Ramos (cell line): ENCODE results near the gene PRAMEF12.
"Not testable (repeated sequence)": the region's sequence is repeated elsewhere in the genome, so short reads cannot be mapped to it uniquely, and the experiment has no call there.

Experiments used
- in situ Hi-C: fragments of 300-500 bp; cut with MboI; formaldehyde crosslinking; loops from one replicate; pipeline ENCODE4 v1.14.3; 2022; ENCODE audit warnings: low sequenced_read_pairs; ENCODE audit not compliant: unreplicated experiment

Gene PRAMEF12

GRCh38 chr1:12773438-12773837, at the start of gene PRAMEF12:
PRAMEF12 (plus strand) TSS chr1:12773738; CDS start chr1:12774868, 1,130 bp downstream.
- in situ Hi-C loops: no loop called here

GRCh38 chr1:12728391-12728790, 45.1 kb upstream of the PRAMEF12 start:
- in situ Hi-C loops: no loop called here

- in situ Hi-C loops: no loop called here
These were observed 43.4 kb upstream of the PRAMEF12 start for GRCh38 chr1:12730156-12730555.

DNA sequence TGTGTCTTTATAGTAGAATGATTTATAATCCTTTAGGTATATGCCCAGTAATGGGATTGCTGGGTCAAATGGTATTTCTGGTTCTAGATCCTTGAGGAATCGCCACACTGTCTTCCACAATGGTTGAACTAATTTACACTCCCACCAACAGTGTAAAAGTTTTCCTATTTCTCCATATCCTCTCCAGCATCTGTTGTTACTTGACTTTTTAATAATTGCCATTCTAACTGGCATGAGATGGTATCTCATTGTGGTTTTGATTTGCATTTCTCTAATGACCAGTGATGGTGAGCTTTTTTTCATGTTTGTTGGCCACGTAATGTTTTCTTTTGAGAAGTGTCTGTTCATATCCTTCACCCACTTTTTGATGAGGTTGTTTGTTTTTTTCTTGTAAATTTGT, 42.5 kb upstream of the PRAMEF12 start:
- in situ Hi-C loops: not testable (repeated sequence)

GRCh38 chr1:12734651-12735050, 38.9 kb upstream of the PRAMEF12 start:
- in situ Hi-C loops: no loop called here

- in situ Hi-C loops: no loop called here
These were observed 34.6 kb upstream of the PRAMEF12 start for GRCh38 chr1:12738934-12739333.

DNA sequence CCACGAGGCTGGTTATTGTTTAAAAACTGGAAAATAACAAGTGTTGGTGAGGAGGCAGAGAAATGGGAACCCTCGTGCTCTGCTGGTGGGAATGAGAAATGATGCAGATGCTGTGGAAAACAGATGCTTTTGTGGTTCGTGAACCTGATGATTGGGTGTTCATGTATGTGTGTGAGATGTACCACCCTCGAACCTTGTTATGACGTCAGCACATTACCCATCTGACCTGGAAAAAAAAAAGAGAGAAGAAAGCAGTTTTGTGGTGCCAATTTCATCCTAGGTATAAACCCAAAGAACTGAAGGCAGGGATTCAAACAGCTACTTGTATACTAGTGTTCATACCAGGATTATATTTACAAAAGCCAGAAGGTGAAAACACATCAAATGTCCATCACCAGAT, 33.9 kb upstream of the PRAMEF12 start:
- in situ Hi-C loops: no loop called here

DNA sequence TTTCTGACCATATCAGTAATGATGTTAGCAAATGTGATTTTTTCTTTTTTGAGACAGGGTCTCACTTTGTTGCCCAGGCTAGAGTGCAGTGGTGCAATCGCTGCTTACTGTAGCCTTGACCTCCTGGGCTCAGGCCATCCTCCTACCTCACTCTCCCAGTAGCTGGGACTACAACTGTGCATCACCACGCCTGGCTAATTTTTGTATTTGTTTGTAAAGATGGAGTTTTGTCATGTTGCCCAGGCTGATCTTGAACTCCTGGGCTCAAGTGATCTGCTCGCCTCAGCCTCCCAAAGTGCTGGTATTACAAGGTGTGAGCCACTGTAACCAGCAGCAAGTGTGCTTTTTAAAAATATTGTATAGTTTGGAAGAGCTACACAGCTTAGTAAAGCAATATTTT, 31.6 kb upstream of the PRAMEF12 start:
- in situ Hi-C loops: no loop called here

GRCh38 chr1:12745126-12745991, 28.2 kb upstream of the PRAMEF12 start:
- in situ Hi-C loops: no loop called here

- in situ Hi-C loops: no loop called here
These were observed 27.6 kb upstream of the PRAMEF12 start, which contains the start of gene CFAP107 for GRCh38 chr1:12745992-12746323. CFAP107 (plus strand) TSS chr1:12746200; CDS start chr1:12746431, 231 bp downstream.

DNA sequence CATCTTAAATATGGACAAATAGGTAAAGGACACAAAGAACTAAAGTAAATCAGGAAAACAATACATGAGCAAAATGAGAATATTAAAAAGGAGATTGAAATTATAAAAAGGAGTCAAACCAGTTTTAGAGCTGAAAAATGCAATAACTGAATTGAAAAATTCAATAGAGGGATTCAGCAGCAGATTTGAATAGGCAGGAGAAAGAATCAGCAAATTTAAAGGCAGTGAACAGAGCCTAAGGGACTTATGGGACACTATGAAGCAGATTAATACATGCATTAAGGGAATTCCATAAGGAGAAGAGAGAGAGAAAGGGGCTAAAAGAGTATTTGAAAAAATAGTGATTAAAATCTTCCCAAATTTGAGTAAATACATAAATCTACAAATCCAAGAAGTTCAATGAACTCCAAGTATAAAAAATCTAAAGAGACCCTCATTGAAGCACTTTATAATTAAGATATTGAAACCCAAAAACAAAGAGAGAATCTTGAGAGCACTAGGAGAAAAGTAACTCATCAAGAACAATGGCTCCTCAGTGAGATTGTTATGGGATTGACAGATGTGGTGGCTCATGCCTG, 24.7 kb upstream of the PRAMEF12 start:
- in situ Hi-C loops: no loop called here

GRCh38 chr1:12754738-12755137, 18.8 kb upstream of the PRAMEF12 start:
- in situ Hi-C loops: no loop called here

- in situ Hi-C loops: no loop called here
These were observed 17.3 kb upstream of the PRAMEF12 start for GRCh38 chr1:12756273-12756672.

GRCh38 chr1:12756768-12757413, 16.6 kb upstream of the PRAMEF12 start:
- in situ Hi-C loops: no loop called here

- in situ Hi-C loops: no loop called here
These were observed 15.7 kb upstream of the PRAMEF12 start for GRCh38 chr1:12757836-12758235.

DNA sequence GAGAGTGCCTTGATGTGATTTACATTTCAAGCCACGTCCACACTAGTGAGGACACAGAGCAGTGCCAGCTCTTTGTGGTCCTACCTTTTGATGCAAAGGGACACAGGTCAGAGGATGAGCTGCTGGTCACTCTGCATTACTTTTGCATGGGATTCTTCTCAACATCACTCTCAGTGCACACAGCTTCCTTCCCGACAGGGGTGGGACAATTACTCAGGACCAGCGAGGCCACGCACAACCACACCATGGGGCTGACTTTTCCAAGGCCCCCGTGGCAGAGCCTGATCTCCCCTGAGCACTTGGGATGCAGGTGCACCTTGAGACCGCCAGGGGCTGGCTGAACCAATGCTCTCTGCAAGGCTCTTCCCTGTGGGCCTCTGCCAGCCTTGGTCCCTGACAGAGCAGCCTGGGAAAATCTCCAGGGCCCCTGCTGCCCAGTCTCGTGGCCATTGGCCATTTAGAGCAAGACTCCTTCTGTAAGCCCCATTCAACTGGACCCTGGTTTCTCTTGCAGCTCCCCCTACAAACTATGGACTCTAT, 13.2 kb upstream of the PRAMEF12 start:
- in situ Hi-C loops: no loop called here

- in situ Hi-C loops: no loop called here
These were observed 11.8 kb upstream of the PRAMEF12 start for GRCh38 chr1:12761781-12762180.

DNA sequence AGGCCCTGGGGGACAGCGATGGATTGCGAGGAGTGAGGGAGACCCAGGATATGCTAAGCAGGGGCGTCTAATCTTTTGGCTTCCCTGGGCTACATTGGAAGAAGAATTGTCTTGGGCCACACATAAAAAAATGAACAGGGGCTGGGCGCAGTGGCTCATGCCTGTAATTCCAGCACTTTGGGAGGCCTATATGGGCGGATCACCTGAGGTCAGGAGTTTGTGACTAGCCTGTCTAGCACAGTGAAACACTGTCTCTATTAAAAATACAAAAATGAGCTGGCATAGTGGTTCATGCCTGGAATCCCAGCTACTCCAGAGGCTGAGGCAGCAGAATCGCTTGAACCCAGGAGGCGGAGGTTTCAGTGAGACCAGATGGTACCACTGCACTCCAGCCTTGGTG, 10.8 kb upstream of the PRAMEF12 start:
- in situ Hi-C loops: no loop called here

GRCh38 chr1:12763479-12763878, 10.1 kb upstream of the PRAMEF12 start:
- in situ Hi-C loops: no loop called here

DNA sequence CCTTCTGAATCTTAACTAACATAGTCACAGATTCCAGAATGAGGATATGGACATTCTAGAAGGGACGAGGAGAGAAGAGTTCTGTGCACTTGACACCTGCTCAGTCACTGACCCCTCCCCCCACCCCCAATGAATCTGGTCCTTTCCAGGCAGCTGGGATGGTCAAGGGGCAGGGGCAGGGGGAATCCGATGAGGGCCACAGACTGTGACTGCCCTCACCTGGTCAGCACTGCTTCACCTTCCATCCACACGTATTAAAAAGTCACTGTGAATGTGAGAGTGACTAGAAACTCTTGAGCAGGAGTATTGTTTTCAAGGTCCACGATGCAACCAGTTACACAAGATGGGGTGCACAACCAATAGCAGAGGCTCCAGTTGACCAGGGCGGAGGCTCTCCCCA, 9.5 kb upstream of the PRAMEF12 start:
- in situ Hi-C loops: no loop called here

DNA sequence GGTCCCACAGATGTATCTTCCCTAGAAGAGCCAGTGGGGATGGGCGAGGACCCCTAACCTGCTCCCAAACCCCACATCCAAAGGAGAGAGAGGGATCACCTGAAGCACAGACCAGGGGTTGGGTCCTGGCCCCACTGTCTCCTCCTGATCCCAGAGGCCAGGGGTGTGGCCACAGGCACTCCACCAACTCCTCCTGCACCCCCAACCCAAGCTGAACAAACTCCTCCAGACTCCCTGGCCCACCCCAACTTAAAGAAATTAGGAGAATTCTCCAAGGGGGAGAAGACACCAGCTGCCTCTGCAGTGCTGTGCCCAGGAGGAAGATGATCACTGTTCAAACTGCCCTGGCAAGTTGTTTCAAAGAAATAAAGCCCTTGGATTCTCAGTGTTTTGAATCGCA, 4.5 kb upstream of the PRAMEF12 start:
- in situ Hi-C loops: no loop called here
